Measurements from ENCODE around the gene MME.
"Not testable (repeated sequence)": the region's sequence is repeated elsewhere in the genome, so short reads cannot be mapped to it uniquely, and the experiment has no call there.

MME gene

DNA sequence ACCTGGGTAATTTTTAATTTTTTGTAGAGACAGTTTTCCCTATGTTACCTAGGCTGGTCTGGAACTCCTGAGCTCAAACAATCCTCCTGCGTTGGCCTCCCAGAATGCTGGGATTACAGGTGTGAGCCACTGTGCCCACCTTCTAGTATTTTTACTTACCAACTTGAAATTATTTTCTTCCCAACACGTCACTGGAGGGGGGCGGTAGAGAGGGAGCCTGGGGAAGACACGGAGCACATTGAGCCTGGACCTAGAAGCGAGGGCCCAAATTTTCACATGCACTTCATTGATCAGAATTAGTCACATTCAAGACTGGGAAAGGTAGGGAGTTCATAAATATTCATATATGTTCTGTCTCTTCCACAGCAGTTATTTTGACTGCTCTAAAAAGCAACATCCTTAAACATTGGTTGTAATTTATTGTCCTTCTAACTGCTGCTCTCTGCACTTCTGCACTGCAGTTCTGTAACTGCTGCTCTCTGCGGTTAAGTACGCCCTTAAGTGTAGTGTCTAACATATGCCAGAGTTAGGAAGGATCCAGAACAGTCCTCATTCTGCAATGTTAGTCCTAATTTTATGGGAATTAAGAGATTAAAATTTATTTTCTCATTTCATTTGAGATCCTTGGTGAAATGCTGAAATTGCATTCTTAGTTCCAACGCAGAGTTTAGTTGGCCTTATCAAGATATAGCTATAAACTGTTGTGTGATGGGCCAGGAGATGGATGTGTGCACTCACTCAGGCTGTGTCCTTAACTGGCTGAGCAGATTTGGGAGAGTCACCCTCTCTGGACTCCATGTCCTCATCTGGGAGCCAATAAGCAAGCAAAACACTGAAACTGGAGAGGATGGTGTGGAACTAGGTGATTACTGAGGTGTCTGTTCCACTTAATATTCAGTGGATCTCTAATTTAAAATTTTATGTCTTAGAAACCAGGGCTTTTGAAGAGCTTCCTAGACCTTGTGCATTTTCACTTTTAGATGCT is 115.1 kb downstream of the MME start:
- no peak for DNase-seq

GRCh38 chr3:155196131-155197021 is 116.3 kb downstream of the MME start:
- DNase-seq, result peak; percentile 96

DNA sequence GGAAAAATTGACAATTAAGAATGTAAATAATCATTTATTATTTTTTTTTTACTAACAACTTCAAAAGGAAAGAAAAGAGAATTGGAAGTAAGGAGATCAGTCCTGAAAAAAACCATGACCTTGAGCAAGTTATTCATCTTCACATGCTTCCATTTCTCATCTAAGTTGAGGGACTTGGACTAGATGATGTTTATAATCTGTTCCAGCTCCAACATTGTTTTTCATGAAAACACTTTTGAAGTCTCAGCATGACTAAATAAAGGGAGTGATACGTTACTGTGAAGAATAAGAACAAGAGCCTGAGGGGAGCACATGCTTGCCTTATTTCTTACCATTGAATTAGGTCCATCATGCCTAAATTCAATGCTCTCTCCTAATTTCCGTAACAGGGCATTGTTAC is 117.7 kb downstream of the MME start:
- DNase-seq, result no peak

DNA sequence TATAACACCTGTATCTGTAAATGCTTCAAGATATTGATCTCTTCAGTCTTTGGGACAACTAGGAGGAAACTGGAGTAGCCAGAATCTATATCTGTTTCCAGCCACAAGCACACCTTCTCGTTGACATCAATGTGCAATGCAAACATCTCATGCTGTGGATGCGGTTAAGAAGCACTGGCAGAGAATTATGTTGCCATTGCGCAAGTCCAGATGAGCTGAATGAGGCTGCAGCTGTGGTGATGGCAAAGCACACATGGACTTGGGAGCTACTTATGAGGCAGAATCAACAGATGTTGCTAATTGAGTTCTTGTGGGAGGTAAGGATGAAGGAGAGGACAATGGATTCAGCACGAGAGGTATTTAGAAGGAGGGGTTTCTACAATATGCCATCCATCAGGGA is 122.5 kb downstream of the MME start:
- DNase-seq, result peak; percentile 40

GRCh38 chr3:155204851-155205250 is 124.7 kb downstream of the MME start:
- no peak for DNase-seq

GRCh38 chr3:155208183-155208800 is 128.2 kb downstream of the MME start:
- no peak for DNase-seq

GRCh38 chr3:155210736-155211135 is 130.6 kb downstream of the MME start:
- DNase-seq, result no peak

- peak; percentile 19 for DNase-seq
Measured at GRCh38 chr3:155211266-155211665, 131.1 kb downstream of the MME start.

GRCh38 chr3:155211940-155212339 is 131.8 kb downstream of the MME start:
- no peak for DNase-seq

GRCh38 chr3:155216007-155216406 is 135.9 kb downstream of the MME start:
- not testable (repeated sequence) for DNase-seq

GRCh38 chr3:155217591-155217990 is 137.5 kb downstream of the MME start:
- no peak for DNase-seq

- DNase-seq, result no peak
Measured at GRCh38 chr3:155218462-155218861, 138.3 kb downstream of the MME start.

- no peak for DNase-seq
Measured at GRCh38 chr3:155219106-155219505, 139.0 kb downstream of the MME start.

DNA sequence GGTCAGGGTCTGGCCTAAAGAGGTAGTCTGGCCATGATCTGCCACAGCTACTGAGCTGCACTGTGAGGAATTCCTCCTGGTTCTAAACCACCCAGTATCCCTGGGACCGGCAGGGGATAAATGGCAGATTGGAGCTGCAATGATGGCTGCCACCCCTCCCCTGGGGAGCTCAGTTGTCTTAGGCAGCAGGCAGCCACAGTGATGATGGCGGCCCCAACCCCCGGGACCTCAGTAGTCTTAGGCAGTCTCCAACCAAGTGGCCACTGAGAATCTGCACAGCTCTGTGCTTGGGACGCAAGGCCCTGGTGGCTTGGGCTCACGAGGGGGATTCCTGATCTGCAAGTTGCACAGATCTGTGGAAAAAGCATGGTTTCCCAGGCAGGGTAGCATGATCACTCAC is 145.3 kb downstream of the MME start:
- no peak for DNase-seq

DNA sequence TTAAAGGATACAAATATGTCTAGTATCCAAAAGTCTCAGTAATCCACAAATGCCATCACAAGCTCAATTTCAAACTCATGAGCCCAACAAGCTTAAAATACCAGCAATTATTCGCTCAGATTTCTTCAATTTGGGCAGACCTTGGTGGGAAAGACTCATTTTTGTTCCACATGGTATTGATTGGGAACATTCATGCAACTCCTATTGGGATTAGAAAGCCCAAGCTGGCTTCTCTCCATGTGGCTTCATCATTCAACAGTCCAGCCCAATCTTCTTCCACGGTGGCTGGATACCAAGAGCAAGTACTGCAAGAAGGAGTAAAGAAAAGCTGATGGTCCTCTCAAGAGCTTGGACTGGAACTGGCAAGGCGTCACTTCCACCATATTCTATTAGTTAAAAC is 147.0 kb downstream of the MME start:
- no peak for DNase-seq

- peak; percentile 72 for DNase-seq
Measured at GRCh38 chr3:155228676-155229075, 148.6 kb downstream of the MME start.

GRCh38 chr3:155229086-155229485 is 149.0 kb downstream of the MME start:
- no peak for DNase-seq

DNA sequence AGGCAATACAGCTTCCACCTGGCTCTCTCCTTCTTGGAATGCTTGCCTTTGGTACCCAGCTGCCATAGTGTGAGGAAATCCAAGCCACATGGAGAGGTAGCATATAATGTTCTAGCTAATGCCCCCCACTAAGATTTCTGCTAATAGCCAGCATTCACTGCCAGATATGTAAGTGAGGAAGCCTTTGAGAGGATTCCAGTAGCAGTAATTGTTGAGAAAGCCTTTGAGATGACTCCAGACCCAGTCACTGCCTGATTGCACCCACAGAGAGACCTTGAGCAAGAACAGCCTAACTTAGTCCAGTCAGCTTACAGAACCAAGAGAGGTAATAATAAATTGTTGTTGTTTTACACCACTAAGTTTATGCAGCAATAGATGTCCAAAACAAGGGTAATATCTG is 150.3 kb downstream of the MME start:
- DNase-seq, result no peak

GRCh38 chr3:155231792-155232191 is 151.7 kb downstream of the MME start:
- no peak for DNase-seq

DNA sequence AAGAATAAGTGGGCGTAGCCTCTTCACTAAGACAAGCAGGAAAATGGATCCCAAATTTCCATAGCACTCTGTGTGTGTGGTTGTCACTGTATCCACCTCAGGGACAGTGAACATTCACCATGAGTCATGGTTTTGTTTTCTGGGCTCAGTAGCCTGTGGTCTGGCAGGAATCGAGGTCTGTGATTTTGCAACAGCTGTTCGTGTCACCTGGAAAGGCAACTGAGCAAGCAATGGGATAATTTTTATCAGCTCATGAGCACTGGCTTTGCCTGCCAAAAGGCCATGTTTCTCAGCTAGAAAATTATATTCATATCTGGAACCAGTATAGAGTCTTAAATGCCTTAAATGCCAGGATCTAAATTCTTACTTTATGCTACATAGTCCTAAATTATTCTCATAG is 152.5 kb downstream of the MME start:
- no peak for DNase-seq

- DNase-seq, result no peak
Measured at GRCh38 chr3:155233213-155233612, 153.1 kb downstream of the MME start.

All from NCI-H82 (cell line).